Activated CD4-positive, CD25-positive, alpha-beta regulatory T cell treated with anti-CD3 and anti-CD28 coated beads, Interleukin-2, amount 50 U/mL, for 72 hours (primary cell): Measurements from ENCODE around the gene STX16.
"Not testable (repeated sequence)": the region's sequence is repeated elsewhere in the genome, so short reads cannot be mapped to it uniquely, and the experiment has no call there.

Experiments used
- DNase-seq: peaks from one replicate; pipeline ENCODE4 v3.0.0; 2021

STX16 gene

GRCh38 chr20:58713801-58714339, 62.8 kb downstream of the STX16 start:
- peak; percentile 28 for DNase-seq

GRCh38 chr20:58714340-58714922, 63.3 kb downstream of the STX16 start:
- peak; percentile 22 for DNase-seq

GRCh38 chr20:58714923-58715351, 63.9 kb downstream of the STX16 start:
- no peak for DNase-seq

GRCh38 chr20:58715391-58715800, 64.3 kb downstream of the STX16 start:
- DNase-seq = no peak

GRCh38 chr20:58715801-58716475, 64.9 kb downstream of the STX16 start:
- DNase-seq = peak; percentile 24

- peak; percentile 28 for DNase-seq
Observed at GRCh38 chr20:58716476-58717277, 65.6 kb downstream of the STX16 start.

- no peak for DNase-seq
Observed at GRCh38 chr20:58717278-58718091, 66.4 kb downstream of the STX16 start.

- peak; percentile 17 for DNase-seq
Observed at GRCh38 chr20:58718121-58718563, 67.1 kb downstream of the STX16 start.

GRCh38 chr20:58718729-58719128, 67.6 kb downstream of the STX16 start:
- peak; percentile 17 for DNase-seq

- peak; percentile 7 for DNase-seq
Observed at GRCh38 chr20:58719258-58719657, 68.2 kb downstream of the STX16 start.

GRCh38 chr20:58719971-58720371, 68.9 kb downstream of the STX16 start:
- DNase-seq = peak; percentile 22

GRCh38 chr20:58720890-58721289, 69.8 kb downstream of the STX16 start:
- no peak for DNase-seq

- peak; percentile 6 for DNase-seq
Observed at GRCh38 chr20:58721951-58722778, 71.1 kb downstream of the STX16 start.

GRCh38 chr20:58722877-58723627, 72.0 kb downstream of the STX16 start:
- no peak for DNase-seq

GRCh38 chr20:58723628-58723984, 72.5 kb downstream of the STX16 start:
- DNase-seq = no peak

GRCh38 chr20:58726156-58726555, 75.1 kb downstream of the STX16 start:
- not testable (repeated sequence) for DNase-seq
